EH (cell line): ENCODE measurements around the gene SYNJ2.

Source experiments
- DNase-seq: peaks from one replicate; pipeline ENCODE4 v3.0.0-alpha.2; 2015; ENCODE audit warnings: low read depth

Gene SYNJ2

DNA sequence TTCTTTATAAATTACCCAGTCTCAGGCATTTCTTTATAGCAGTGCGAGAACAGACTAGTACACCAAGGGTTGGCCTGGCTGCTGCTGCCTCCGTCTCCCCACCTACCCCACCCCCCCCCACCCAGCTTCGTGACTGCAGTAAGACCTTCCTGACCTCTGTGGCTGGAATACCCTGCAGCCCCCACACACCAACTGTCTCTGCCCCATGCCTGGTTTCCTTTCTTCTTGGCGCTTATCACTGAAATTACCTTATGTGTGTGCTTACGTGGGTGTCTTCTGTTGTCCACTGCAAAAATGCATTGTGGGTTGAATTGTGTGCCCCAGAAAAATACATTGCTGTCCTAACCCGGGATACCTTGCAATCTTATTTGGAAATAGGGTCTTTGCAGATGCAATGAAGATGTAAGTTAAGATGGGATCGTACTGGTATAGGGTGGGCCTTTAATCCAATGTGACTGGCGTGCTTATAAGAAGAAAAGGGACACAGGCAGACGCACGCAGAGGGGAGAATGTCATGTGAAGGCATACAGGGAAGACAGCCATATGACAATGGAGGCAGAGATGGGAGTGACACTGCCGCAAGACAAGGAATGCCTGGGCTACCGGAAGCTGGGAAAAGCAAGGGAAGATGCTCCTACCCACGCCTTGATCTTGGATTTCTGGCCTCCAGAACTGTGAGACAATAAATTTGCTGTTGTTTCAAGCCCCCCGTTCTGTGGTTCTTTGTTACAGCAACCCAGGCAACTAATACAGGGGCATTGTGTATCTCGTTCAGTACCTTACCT lies 15.4 kb downstream of the SYNJ2 start:
- DNase-seq = no peak

DNA sequence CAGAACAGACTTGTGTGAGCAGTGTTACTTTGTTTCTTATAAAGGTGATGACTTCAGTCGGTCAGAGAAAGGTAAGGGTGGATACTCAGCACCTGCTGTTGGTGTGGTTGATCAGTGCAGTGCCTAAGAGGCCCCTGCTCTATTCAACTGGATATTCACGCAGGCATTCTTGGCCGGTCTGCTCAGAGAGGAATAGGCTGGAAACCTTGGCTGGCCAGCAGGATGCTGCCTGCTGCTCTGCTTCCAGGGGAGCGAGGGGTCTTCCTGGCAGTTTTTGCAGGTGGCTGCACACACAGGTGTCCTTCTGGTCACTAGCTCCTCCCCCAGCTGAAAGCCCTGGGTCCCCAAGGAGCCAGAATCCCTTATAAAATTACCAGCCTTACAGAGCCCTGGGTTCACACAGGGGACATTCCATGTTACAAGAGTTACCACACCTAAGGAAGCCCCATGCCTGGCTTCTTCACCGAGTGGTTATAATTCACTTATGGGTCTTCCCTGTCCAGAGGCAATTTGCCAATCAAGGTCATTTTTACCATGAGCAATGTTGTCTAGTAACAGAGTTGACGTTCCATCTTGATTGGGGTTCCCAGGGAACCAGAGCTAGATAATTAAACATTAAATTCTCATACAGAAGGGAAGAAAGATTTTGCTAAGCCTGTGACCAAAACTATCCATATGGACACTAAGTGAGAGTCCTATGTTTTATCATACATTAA lies 16.4 kb downstream of the SYNJ2 start:
- DNase-seq = no peak

DNA sequence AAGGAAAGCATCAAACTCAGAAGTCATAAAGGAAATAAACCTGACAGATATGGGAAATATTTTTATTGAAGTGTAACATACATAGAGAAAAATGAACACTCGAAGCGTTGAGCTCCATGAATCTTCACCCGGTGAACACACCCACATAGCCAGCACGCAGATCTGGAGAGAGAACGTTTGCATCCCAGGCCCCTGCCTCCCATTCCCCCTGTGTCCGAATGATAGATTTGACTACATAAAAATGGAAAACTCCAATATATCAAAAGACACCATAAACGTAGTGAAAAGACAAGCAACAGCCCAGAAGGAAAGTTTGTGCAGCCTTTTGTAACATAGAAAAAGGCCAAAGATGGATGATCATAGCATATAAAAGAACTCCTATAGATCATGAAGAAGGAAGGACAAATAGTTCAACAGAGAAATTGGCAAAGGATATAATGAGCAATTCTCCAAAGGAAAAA lies 17.1 kb downstream of the SYNJ2 start:
- DNase-seq = no peak

DNA sequence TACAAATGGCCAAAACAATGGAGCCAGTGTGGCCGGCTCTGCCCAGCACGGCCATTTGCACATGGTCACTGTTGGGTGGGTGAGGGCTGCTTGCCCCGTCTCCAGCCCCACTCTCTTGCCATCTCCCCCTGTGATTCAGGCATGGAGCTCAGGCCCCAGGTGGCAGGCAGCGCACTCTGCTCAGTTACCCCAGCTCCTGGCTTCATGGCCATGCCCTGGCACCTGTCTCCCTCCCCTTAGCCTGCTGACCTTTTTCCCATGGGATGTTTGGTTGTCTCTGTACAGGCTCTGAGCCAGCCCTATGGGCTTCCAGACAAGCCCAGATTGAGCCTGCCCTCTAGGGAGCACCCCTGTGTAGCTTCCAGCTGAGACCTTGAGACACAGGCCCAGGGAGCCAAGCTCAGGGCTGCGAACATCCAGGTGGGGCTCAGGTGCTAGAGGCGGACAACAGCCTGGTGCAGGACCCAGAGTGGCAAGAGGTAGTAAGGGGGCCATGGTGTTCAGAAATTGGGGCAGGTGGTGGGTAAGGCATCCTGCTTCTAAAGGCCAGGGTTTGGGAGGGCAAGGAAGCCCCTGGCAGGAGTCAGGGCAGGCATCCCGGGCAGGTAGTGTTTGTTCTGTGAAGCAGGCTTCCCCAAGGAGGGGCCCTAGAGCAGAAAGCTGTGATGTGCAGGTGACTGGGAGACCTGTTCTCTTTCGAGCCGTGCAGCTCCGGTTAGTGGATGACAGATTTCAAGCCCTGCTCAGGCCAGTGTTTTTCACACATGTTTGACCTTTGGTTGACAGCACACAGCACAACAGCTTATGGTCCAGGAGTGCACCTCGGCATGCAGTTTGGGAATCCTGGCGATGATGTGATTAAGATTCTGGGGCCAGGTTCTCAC lies 17.7 kb downstream of the SYNJ2 start:
- no peak for DNase-seq

DNA sequence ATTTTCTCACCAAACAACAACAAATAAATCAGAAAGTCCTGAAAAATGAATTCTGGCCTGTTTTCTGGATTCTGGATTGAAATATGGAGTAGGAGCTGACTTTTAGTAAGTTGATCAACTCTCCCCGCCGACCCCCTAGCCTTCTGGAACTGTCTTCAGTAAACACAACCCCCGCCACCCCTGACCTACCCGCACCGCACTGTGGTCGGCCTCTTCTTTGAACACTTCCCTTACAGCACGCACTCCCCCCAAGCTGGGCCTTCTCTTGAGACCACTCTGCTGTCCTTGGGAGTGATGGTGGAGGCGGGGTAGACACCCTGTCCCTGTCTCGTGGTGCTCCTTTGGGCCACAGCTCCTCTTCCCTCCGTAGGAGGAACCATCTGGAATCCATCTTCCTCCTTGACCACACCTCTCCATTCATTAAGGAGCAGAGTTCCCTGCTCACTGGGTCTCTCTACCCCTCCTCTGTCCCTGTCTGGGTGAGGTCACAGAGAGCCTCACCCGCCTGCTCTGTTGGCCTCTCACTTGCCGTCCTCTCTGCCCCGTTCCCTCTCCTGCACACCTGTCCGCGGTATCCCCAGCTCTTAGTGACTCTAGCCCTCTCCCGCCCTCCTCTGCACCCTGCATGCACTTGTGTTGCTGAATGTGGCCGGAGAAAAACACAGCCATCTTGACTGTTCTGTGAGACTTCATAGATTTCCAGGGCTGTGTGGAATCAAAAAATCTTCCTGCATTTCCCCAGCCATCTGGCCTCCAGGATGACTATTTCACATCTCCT lies 19.1 kb downstream of the SYNJ2 start:
- no peak for DNase-seq

DNA sequence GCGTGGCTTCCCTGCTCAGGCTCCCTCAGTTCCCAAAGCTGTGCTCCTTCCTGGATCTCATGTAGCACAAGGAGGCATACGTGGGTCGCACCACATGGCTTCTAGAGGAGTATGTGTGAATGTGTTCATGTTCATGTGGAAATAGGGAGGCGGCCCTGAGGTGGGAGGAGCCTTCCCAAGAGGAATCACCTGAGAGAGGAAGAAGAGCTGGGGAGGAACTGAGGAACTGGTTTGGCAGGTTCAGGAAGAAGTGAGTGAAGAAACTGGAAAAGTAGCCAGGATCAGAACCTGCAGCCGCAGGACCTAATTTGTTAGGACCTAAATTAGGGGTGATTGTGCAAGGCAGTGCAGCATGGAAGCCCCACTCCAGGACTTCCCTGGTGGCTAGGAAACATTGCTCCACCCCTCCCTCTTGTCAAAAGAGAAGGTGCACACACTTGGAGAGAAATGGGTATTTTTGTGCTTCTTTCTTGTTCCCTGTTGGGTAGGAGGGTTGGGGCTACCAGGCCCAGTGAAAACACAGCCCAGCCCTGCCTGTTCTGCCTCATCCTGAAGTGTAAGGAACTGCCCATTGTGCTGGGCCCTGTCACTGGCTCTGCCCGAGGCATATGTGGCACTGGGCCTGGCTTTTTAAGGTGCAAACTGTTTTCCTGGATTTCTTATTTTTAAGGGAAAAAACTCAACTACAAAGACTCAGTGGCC lies 20.7 kb downstream of the SYNJ2 start:
- DNase-seq = no peak

DNA sequence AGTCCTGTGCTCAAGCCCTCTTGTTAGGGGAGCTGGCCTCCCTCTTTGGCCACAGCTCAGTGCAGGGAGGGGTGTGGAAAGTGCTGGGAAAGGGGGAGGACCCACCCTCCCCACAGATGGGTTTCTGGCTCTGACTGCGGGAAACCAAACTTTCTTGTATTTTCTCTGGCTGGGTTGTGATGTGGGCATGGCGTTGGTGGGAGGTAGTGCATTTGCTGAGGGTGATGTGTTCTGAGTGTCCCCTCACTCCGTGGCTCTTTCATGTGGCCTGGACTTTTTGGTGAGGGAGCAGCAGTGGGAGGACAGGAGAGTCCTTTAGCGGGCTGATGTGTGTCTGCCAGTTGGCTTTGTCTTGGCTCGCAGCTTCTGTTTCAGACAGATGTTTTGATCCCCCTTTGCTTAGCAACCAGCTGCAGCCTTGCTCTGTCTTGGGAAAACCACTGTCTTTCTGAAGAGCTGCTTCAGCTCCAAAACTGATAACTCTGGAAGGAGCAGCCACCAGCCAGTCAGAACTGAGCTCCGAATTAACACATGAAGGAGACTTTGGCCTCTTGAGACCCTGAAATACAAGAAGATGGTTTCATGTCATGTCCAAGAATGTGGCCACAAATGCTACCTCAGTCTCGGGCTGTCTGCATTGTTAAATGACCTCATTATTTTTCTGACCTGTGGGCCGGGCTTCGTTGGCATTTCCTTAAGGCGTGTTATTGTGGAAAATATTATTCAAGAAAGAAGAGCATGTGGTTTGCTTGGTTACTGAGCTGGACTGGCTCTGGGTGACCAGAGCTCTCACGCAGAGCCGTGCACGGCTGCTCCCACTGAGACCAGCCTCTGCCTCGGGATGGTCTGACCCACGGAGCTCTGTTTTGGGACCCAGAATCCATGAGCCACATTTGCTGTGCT lies 21.5 kb downstream of the SYNJ2 start:
- peak; percentile 98 for DNase-seq

DNA sequence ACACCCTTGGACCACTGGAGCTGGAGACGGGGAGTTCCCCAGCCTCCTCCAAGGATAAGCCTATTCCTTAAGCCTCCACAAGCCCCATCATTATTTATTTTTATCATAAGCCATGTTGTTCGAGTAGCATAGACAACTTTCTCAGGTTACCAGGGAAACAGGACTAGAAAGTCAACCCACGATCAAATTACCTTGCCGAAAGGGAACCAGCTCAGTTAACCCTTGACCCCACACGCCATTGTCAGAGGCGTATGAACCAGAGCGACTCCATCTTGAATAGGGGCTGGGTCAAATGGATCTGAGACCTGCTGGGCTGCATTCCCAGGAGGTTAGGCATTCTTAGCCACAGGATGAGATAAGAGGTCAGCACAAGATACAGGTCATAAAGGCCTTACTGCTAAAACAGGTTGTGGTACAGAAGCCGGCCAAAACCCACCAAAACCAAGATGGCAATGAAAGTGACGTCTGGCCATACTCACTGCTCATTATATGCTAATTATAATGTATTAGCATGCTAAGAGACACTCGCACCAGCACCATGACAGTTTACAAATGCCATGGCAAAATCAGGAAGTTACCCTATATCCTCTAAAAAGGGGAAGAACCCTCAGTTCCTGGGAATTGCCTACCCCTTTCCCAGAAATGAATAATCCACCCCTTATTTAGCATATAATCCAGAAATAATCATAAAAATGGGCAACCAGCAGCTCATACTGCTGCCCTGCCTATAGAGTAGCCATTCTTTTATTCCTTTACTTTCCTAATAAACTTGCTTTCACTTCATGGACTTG lies 22.4 kb downstream of the SYNJ2 start:
- DNase-seq = no peak

DNA sequence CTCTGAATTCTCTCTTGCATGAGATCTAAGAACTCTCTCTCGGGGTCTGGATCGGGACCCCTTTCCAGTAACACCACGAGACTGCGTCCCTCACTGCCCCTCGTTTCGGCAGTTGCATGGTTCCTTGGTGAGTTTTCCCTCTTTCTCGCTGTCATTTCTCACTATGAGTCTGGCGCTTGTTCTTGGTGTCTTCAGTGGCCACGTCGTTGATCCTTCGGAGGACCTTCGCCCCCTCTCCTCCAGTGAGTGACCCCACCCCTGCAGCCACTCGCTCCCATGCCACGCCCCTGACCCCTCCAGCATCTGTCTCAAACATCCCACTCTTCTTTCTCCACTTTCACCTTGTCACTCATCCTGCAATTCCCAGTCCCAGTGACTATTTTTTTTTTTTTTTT lies 23.0 kb downstream of the SYNJ2 start:
- no peak for DNase-seq

DNA sequence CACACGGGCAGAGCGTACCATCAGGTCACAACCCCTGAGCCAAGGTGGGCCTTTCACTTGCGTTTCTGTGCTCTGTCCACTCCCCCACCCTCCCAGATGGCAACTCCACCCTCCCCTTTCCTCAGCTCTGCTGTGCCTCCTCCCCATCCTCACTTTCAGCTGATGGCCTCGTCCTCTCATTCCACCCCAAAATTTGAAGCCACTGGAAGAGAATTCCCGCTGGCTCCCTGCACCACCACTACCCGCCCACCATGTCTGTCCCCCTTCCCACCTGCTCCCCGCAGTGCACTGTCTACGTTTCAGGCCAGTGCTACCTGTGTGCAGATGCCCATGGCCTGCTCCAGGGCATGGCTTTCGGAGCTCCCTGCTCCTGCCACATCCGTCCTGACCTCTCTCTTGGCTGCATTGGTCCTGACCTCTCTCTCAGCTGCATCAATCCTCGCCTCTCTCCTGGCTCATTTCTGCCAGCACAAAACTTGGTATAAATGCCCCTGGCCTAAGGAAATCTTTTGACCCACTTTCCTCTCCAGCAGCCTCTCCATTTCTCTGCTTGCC lies 24.0 kb downstream of the SYNJ2 start:
- DNase-seq = no peak

DNA sequence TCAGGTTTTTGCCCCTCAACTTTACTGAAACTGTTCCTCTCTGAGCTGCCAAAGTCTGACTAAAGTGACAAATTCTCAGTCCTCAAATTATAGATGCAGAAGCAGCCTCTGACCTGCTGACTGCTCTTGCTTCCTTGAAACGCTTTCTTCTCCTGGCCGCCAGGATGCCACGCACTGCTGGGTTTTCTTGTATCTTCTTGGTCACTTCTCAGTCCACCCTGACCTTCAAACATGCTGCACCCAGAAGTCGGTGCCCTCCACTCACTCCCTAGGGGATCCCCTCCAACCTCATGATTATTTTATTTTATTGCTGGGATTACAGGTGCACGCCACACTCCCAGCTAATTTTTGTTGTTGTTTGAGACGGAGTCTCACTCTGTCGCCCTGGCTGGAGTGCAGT lies 24.7 kb downstream of the SYNJ2 start:
- no peak for DNase-seq

DNA sequence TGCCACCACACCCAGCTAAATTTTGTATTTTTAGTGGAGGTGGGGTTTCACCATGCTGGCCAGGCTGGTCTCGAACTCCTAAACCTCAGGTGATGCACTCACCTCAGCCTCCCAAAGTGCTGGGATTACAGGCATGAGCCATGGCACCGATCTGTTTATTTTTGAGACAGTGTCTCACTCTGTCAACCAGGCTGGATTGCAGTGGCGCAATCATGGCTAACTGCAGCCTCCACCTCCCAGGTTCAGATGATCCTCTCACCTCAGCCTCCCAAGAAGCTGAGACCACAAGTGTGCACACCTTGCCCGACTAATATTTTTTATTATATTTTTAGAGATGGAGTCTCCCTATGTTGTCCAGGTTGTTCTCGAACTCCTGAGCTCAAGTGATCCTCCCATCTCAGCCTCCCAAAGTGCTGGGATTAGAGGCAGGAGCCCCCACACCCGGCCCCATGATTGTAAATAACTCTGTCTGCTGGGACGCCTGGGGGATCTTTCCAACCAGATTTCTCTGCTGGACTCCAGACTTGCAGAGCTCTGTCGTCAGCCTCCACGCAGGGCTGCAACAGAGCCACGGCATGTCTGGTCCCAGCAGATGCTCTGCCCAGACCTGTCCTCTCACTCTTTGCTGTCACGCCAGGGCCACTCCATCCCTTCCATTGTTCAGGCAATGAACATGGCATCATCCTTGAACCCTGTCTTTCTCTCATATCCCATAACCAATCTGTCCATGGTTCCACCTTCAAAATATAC lies 25.3 kb downstream of the SYNJ2 start:
- DNase-seq = no peak

DNA sequence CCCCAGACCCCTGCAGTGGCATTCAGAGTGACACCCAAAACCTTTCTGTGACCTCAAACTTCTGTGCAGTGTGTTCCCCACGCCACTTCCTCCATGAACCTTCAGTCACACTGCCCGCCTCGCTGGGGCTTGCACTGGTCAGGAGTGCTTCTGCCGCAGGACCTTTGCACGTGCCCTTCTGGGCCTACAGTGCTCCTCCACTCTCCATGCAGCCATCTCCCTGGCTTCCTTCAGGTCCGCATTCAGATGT lies 27.1 kb downstream of the SYNJ2 start:
- DNase-seq = no peak

DNA sequence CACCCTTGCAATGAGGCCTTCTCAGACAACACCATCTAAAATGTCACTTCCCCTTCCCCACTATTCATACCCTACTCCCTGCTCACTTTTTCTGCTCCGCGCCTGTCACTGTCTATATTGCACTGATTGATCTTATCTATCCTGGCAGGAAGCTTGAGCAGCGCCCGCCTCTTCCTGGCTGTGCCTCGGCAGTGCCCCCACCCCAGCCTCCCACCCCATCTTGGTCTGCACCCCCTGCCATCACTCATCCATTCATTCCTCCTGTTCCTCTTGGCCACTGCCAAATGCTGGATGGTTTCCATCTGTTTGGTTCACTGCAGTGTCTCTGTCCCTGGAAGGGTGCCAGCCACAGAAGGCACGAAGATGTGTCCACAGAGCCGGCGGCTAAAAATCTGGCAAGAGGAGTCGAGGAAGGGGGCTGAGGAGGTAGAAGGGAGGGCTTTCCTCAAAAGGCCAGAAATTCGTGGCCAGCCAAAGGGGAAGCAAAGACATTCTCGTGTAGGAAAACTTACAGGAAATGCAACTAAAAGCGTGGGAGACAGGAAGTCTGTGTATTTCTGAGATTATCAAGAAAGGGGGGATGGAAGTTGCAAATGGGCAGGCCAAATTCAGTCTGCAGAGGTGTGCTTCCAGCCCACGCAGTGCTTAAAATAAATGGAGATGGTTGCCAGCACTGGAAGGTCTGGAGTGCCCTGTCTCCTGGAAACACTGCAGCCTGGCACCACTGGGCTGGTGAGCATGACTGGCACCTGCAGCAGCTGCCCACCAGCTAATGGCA lies 27.6 kb downstream of the SYNJ2 start:
- DNase-seq = peak; percentile 96

DNA sequence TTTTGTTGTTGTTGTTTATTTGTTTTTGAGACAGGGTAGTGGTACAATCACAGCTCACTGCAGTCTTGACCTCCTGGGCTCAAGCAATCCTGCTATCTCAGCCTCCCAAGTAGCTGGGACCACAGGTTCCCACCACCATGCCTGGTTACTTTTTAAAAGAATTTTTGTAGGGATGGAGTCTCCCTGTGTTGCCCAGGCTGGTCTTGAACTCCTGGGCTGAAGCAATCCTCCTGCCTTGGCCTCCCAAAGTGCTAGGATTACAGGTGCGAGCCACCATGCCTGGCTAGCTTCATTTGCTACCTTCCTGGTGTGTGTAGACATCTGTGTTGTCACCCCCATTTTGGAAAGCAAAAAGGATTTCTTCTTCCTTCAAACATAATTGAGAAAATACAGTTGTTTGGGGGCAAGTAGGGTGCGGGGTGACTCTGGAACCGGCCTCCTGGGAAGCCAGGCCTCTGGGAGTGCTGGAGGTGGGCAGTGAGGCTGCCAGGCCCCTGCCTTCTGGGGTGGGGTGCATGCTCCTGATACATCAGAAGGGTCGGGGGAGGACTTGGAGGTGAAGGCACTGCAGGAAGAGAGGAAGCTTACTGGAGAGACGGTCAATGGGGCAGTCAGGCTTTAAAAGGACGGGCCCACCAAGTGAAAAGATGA lies 28.4 kb downstream of the SYNJ2 start:
- DNase-seq = no peak

DNA sequence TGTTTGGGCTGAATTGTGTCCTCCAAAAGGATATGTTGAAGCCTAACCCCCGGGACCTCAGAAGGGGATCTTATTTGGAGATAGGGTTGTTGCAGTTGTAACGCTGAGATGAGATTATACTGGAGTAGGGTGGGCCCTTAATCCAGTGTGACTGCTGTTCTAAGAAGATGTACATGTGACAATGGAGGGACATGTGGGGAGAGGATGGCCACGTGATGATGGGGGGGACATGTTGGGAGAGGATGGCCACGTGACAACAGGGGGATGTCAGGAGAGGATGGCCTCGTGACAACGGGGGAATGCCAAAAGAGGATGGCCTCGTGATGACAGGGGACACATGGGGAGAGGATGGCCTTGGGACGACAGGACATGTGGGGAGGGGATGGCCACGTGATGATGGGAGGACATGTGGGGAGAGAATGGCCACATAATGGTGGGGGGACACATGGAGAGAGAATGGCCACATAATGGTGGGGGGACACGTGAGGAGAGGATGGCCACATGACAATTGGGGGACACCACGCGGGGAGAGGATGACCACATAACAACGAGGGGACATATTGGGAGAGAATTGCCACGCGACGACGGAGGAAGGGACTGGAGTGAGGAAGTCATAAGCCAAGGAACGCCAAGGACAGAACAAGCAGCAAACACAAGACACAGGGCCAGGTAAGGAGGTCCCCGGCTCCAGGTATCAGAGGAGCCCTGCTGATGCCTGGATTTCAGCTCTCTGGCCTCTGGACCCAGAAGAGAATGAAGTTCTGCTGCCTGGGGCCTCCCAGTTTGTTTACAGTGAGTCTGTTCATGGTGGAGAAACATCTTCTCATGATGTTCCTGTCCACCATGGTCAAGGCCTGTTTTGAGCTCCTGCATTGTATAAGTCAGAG lies 29.2 kb downstream of the SYNJ2 start:
- DNase-seq = no peak
